Stimulated activated naive B cell treated with anti-CD40 and anti-IgM and Interleukin-4, amounts not matched to agents 10 μg/mL and 1 μg/mL and 100 μg/mL, for 72 hours (primary cell): ENCODE results near the gene MAP3K10.
"Not testable (repeated sequence)": the region's sequence is repeated elsewhere in the genome, so short reads cannot be mapped to it uniquely, and the experiment has no call there.

Experiments
- ATAC-seq, 2 donors: fragments of 150-1000 bp; cut with Tn5 transposase; replicated peaks; 2 replicates each; pipeline ENCODE4 v1.10.0; 2021; ENCODE audit warnings: moderate library complexity in 1 of 2
- DNase-seq: peaks from one replicate; pipeline ENCODE4 v3.0.0; 2021
- H3K27ac Mint-ChIP-seq: one replicate; pipeline ENCODE4 v1.8.0; 2022; ENCODE audit warnings: mild to moderate bottlenecking, mixed read lengths
- H3K27me3 Mint-ChIP-seq, 2 donors: one replicate each; pipeline ENCODE4 v1.8.0; 2022; ENCODE audit warnings: mixed read lengths in 2 of 2
- H3K36me3 Mint-ChIP-seq, 2 donors: one replicate each; pipeline ENCODE4 v1.8.0; 2022; ENCODE audit warnings: mixed read lengths in 2 of 2, mild to moderate bottlenecking in 1 of 2
- H3K4me1 Mint-ChIP-seq, 2 donors: one replicate each; pipeline ENCODE4 v1.8.0; 2022; ENCODE audit warnings: mixed read lengths in 2 of 2, mild to moderate bottlenecking in 1 of 2
- H3K4me3 Mint-ChIP-seq, 2 donors: one replicate each; pipeline ENCODE4 v1.8.0; 2022; ENCODE audit warnings: mild to moderate bottlenecking in 2 of 2, mixed read lengths in 2 of 2, moderate library complexity in 1 of 2
- H3K9me3 Mint-ChIP-seq, 2 donors: one replicate each; pipeline ENCODE4 v1.8.0; 2022; ENCODE audit warnings: mixed read lengths in 2 of 2, mild to moderate bottlenecking in 1 of 2

The MAP3K10 gene

GRCh38 chr19:40217027-40217810, 26.0 kb downstream of the MAP3K10 start:
- Mint-ChIP-seq H3K27ac (no peak overlapping the region), H3K27me3 (peaks cover 34 to 51% of the 10 kb centered on the region in 2 donors), H3K4me1 (peaks cover 16 to 40% of the 10 kb centered on the region in 2 donors), H3K36me3 (peaks cover 12 to 21% of the 10 kb centered on the region in 2 donors), H3K9me3 (peaks cover 4 to 5% of the 10 kb centered on the region in 2 donors), H3K4me3 (peak overlapping the region in 1 of 2 donors; percentile 32)
- ATAC-seq = peak in 1 of 2 donors; percentile 18
- no peak for DNase-seq

- Mint-ChIP-seq H3K27me3 (peaks cover 35 to 54% of the 10 kb centered on the region in 2 donors), H3K36me3 (peaks cover 3 to 11% of the 10 kb centered on the region in 2 donors), H3K27ac (no peak within 1 kb of the TSS), H3K9me3 (peaks cover 5 to 6% of the 10 kb centered on the region in 2 donors), H3K4me1 (peaks cover 16 to 41% of the 10 kb centered on the region in 2 donors), H3K4me3 (peak within 1 kb of the TSS in 1 of 2 donors; percentile 32)
- ATAC-seq = peak; percentile 41 to 49
- DNase-seq = no peak
These were observed 27.0 kb downstream of the MAP3K10 start, which contains the start of gene TTC9B for GRCh38 chr19:40217934-40218890. TTC9B (minus strand) TSS chr19:40218384; CDS start chr19:40218381, 3 bp downstream.

GRCh38 chr19:40219029-40219428, 27.8 kb downstream of the MAP3K10 start:
- peaks cover 3 to 11% of the 10 kb centered on the region in 2 donors for H3K36me3 Mint-ChIP-seq
- peaks cover 16 to 41% of the 10 kb centered on the region in 2 donors for H3K4me1 Mint-ChIP-seq
- peaks cover 35 to 56% of the 10 kb centered on the region in 2 donors for H3K27me3 Mint-ChIP-seq
- H3K9me3 Mint-ChIP-seq, H3K4me3 Mint-ChIP-seq, ATAC-seq, H3K27ac Mint-ChIP-seq, DNase-seq: not testable (repeated sequence)

GRCh38 chr19:40219721-40220276, 28.6 kb downstream of the MAP3K10 start:
- ATAC-seq (peak; percentile 15 to 33), DNase-seq (no peak)
- Mint-ChIP-seq H3K27me3 (peaks cover 43 to 64% of the 10 kb centered on the region in 2 donors), H3K36me3 (peaks cover 3 to 7% of the 10 kb centered on the region in 2 donors), H3K4me3 (no peak overlapping the region), H3K9me3 (peaks cover 5 to 6% of the 10 kb centered on the region in 2 donors), H3K27ac (no peak overlapping the region), H3K4me1 (peaks cover 16 to 41% of the 10 kb centered on the region in 2 donors)

- H3K9me3 Mint-ChIP-seq = peaks cover 5 to 7% of the 10 kb centered on the region in 2 donors
- no peak for DNase-seq
- H3K27me3 Mint-ChIP-seq = peaks cover 51 to 73% of the 10 kb centered on the region in 2 donors
- no peak overlapping the region for H3K27ac Mint-ChIP-seq
- ATAC-seq = no peak
- H3K4me3 Mint-ChIP-seq = no peak overlapping the region
- peaks cover 20 to 46% of the 10 kb centered on the region in 2 donors for H3K4me1 Mint-ChIP-seq
- peaks cover 3 to 7% of the 10 kb centered on the region in 2 donors for H3K36me3 Mint-ChIP-seq
These were observed 29.4 kb downstream of the MAP3K10 start for GRCh38 chr19:40220674-40221073.

- Mint-ChIP-seq H3K36me3 (peaks cover 3 to 11% of the 10 kb centered on the region in 2 donors), H3K27me3 (peaks cover 52 to 74% of the 10 kb centered on the region in 2 donors), H3K4me1 (peaks cover 23 to 52% of the 10 kb centered on the region in 2 donors), H3K4me3 (peak overlapping the region; percentile 1 to 28), H3K9me3 (peaks cover 5 to 7% of the 10 kb centered on the region in 2 donors), H3K27ac (peak overlapping the region; percentile 20)
- DNase-seq (peak; percentile 53), ATAC-seq (peak; percentile 73 to 76)
These were observed 30.8 kb downstream of the MAP3K10 start for GRCh38 chr19:40221858-40222619.

GRCh38 chr19:40223135-40223822, 32.1 kb downstream of the MAP3K10 start:
- peaks cover 55 to 67% of the 10 kb centered on the region in 2 donors for H3K27me3 Mint-ChIP-seq
- no peak for ATAC-seq
- no peak for DNase-seq
- H3K27ac Mint-ChIP-seq = no peak overlapping the region
- H3K4me3 Mint-ChIP-seq = no peak overlapping the region
- H3K9me3 Mint-ChIP-seq = peaks cover 5 to 7% of the 10 kb centered on the region in 2 donors
- H3K36me3 Mint-ChIP-seq = peaks cover 3 to 11% of the 10 kb centered on the region in 2 donors
- peaks cover 21 to 45% of the 10 kb centered on the region in 2 donors for H3K4me1 Mint-ChIP-seq

- Mint-ChIP-seq H3K27me3 (peaks cover 46 to 54% of the 10 kb centered on the region in 2 donors), H3K4me1 (peaks cover 24 to 33% of the 10 kb centered on the region in 2 donors), H3K4me3 (no peak overlapping the region), H3K9me3 (peaks cover 5 to 7% of the 10 kb centered on the region in 2 donors), H3K27ac (no peak overlapping the region), H3K36me3 (peaks cover 3 to 11% of the 10 kb centered on the region in 2 donors)
- no peak for ATAC-seq
- no peak for DNase-seq
These were observed 33.3 kb downstream of the MAP3K10 start for GRCh38 chr19:40224342-40225150.

GRCh38 chr19:40225440-40226305, 34.4 kb downstream of the MAP3K10 start:
- H3K4me3 Mint-ChIP-seq = peak overlapping the region; percentile 61 to 71
- peaks cover 40 to 44% of the 10 kb centered on the region in 2 donors for H3K27me3 Mint-ChIP-seq
- H3K27ac Mint-ChIP-seq = no peak overlapping the region
- peaks cover 3 to 11% of the 10 kb centered on the region in 2 donors for H3K36me3 Mint-ChIP-seq
- peaks cover 21 to 33% of the 10 kb centered on the region in 2 donors for H3K4me1 Mint-ChIP-seq
- ATAC-seq (no peak), DNase-seq (no peak)
- H3K9me3 Mint-ChIP-seq = peaks cover 5 to 7% of the 10 kb centered on the region in 2 donors

GRCh38 chr19:40228346-40228745, 37.1 kb downstream of the MAP3K10 start:
- Mint-ChIP-seq H3K9me3 (peaks cover 0 to 1% of the 10 kb centered on the region in 2 donors), H3K4me1 (peaks cover 21 to 29% of the 10 kb centered on the region in 2 donors), H3K27ac (no peak overlapping the region), H3K36me3 (peaks cover 4 to 16% of the 10 kb centered on the region in 2 donors), H3K4me3 (no peak overlapping the region), H3K27me3 (peaks cover 33 to 36% of the 10 kb centered on the region in 2 donors)
- DNase-seq (no peak), ATAC-seq (no peak)

GRCh38 chr19:40228863-40229262, 37.6 kb downstream of the MAP3K10 start:
- peak overlapping the region; percentile 87 for H3K27ac Mint-ChIP-seq
- H3K36me3 Mint-ChIP-seq = peaks cover 4 to 20% of the 10 kb centered on the region in 2 donors
- H3K27me3 Mint-ChIP-seq = peaks cover 33 to 35% of the 10 kb centered on the region in 2 donors
- ATAC-seq = no peak
- peaks cover 21 to 29% of the 10 kb centered on the region in 2 donors for H3K4me1 Mint-ChIP-seq
- peaks cover 0 to 1% of the 10 kb centered on the region in 2 donors for H3K9me3 Mint-ChIP-seq
- DNase-seq = no peak
- no peak overlapping the region for H3K4me3 Mint-ChIP-seq
